Measurements from ENCODE around the gene FNDC3A.

GRCh38 chr13:49183672-49184325 lies 208.1 kb downstream of the FNDC3A start:
- TF ChIP-seq YY1 (IDR thresholded peaks at IDR 0.05; ENCODE audit: insufficient read depth, insufficient read length) (no peak), SUZ12 (IDR thresholded peaks at IDR 0.05; ENCODE audit: extremely low read depth, insufficient read depth, insufficient read length) (no peak), ZNF274 (IDR thresholded peaks at IDR 0.05; ENCODE audit: low read depth, low read length) (no peak)

Measured in NT2/D1 (cell line).